ENCODE data around the gene PHKG2.

The PHKG2 gene

GRCh38 chr16:30728899-30729672 lies 19.1 kb upstream of the PHKG2 start:
- DNase-seq (ENCODE audit: low spot score), result no peak

- no peak for DNase-seq (ENCODE audit: low spot score)
These were observed 16.8 kb upstream of the PHKG2 start for GRCh38 chr16:30731411-30731810.

- no peak for DNase-seq (ENCODE audit: low spot score)
These were observed 11.0 kb upstream of the PHKG2 start for GRCh38 chr16:30736995-30737793.

- DNase-seq (ENCODE audit: low spot score), result no peak
These were observed 10.2 kb upstream of the PHKG2 start for GRCh38 chr16:30737794-30738648.

- no peak for DNase-seq (ENCODE audit: low spot score)
These were observed 9.0 kb upstream of the PHKG2 start for GRCh38 chr16:30738984-30739951.

- no peak for DNase-seq (ENCODE audit: low spot score)
These were observed 7.6 kb upstream of the PHKG2 start for GRCh38 chr16:30740364-30741251.

GRCh38 chr16:30741461-30741914 lies 6.7 kb upstream of the PHKG2 start:
- DNase-seq (ENCODE audit: low spot score), result no peak

GRCh38 chr16:30743716-30744115 lies 4.5 kb upstream of the PHKG2 start:
- DNase-seq (ENCODE audit: low spot score), result no peak

- DNase-seq (ENCODE audit: low spot score), result no peak
These were observed 4.0 kb upstream of the PHKG2 start for GRCh38 chr16:30744183-30744582.

- DNase-seq (ENCODE audit: low spot score), result no peak
These were observed 3.1 kb upstream of the PHKG2 start for GRCh38 chr16:30745082-30745481.

GRCh38 chr16:30746638-30747175 lies 1.5 kb upstream of the PHKG2 start:
- no peak for DNase-seq (ENCODE audit: low spot score)

- no peak for DNase-seq (ENCODE audit: low spot score)
These were observed 894 bp upstream of the PHKG2 start for GRCh38 chr16:30747331-30747730.

- DNase-seq (ENCODE audit: low spot score), result no peak
These were observed 615 bp downstream of the PHKG2 start for GRCh38 chr16:30748634-30749445.

- DNase-seq (ENCODE audit: low spot score), result no peak
These were observed 2.0 kb downstream of the PHKG2 start for GRCh38 chr16:30750201-30750600.

- DNase-seq (ENCODE audit: low spot score), result no peak
These were observed 2.7 kb downstream of the PHKG2 start for GRCh38 chr16:30750876-30751465.

GRCh38 chr16:30753596-30753995 lies 5.4 kb downstream of the PHKG2 start:
- no peak for DNase-seq (ENCODE audit: low spot score)

- DNase-seq (ENCODE audit: low spot score), result no peak
These were observed 7.9 kb downstream of the PHKG2 start for GRCh38 chr16:30755955-30756780.

GRCh38 chr16:30756781-30757100 lies 8.5 kb downstream of the PHKG2 start:
- no peak for DNase-seq (ENCODE audit: low spot score)

Data from cerebellar cortex (tissue), 1 donor.